ENCODE data around the gene CFC1B. TPM values are rescaled to one million over a fixed set of nuclear protein-coding genes. Genes with fewer than 3 reads are reported as not detected.
"Not testable (repeated sequence)": the region's sequence is repeated elsewhere in the genome, so short reads cannot be mapped to it uniquely, and the experiment has no call there.

Gene CFC1B
- total RNA-seq, 2 donors from 2014 or later: not detected

GRCh38 chr2:130522390-130522789 lies 1.4 kb downstream of the CFC1B start:
- not testable (repeated sequence) for H3K9ac ChIP-seq (ENCODE audit: extremely low read depth, low read length, poor library complexity, severe bottlenecking); H3K4me1 Mint-ChIP-seq; H3K4me3 Mint-ChIP-seq; H3K36me3 Mint-ChIP-seq (ENCODE audit: low read depth); H3K27me3 Mint-ChIP-seq (ENCODE audit: insufficient read depth); H3K4me1 ChIP-seq (ENCODE audit: control insufficient read depth, insufficient read depth, low read length); H3K9me3 ChIP-seq (ENCODE audit: control insufficient read depth, low read length); H3K9me3 Mint-ChIP-seq; H3K27me3 ChIP-seq (ENCODE audit: control insufficient read depth, insufficient read depth, low read length, poor library complexity, severe bottlenecking); DNase-seq; H3K4me3 ChIP-seq (ENCODE audit: low read length); H3K27ac Mint-ChIP-seq; H3K36me3 ChIP-seq (ENCODE audit: control insufficient read depth, insufficient read depth, low read length); H3K27ac ChIP-seq (ENCODE audit: low read depth, low read length)
- WGBS, 2 experiments (ENCODE audit: insufficient coverage in 1 of 2, insufficient read length in 1 of 2): no CpG with 5 or more reads among the region's 23 CpGs

- not testable (repeated sequence) for H3K36me3 Mint-ChIP-seq (ENCODE audit: low read depth); DNase-seq; H3K4me3 Mint-ChIP-seq; H3K36me3 ChIP-seq (ENCODE audit: control insufficient read depth, insufficient read depth, low read length); H3K9me3 ChIP-seq (ENCODE audit: control insufficient read depth, low read length); H3K4me1 ChIP-seq (ENCODE audit: control insufficient read depth, insufficient read depth, low read length); H3K4me3 ChIP-seq (ENCODE audit: low read length); H3K27ac ChIP-seq (ENCODE audit: low read depth, low read length); H3K27ac Mint-ChIP-seq; H3K27me3 ChIP-seq (ENCODE audit: control insufficient read depth, insufficient read depth, low read length, poor library complexity, severe bottlenecking); H3K9ac ChIP-seq (ENCODE audit: extremely low read depth, low read length, poor library complexity, severe bottlenecking); H3K9me3 Mint-ChIP-seq; H3K4me1 Mint-ChIP-seq; H3K27me3 Mint-ChIP-seq (ENCODE audit: insufficient read depth)
- no CpG with 5 or more reads among the region's 40 CpGs for WGBS, 2 experiments (ENCODE audit: insufficient coverage in 1 of 2, insufficient read length in 1 of 2)
These were observed 6.4 kb downstream of the CFC1B start for GRCh38 chr2:130527365-130527967.

- H3K36me3 ChIP-seq (ENCODE audit: control insufficient read depth, insufficient read depth, low read length); DNase-seq; H3K9me3 ChIP-seq (ENCODE audit: control insufficient read depth, low read length); H3K36me3 Mint-ChIP-seq (ENCODE audit: low read depth); H3K4me1 ChIP-seq (ENCODE audit: control insufficient read depth, insufficient read depth, low read length); H3K4me3 Mint-ChIP-seq; H3K9me3 Mint-ChIP-seq; H3K27me3 ChIP-seq (ENCODE audit: control insufficient read depth, insufficient read depth, low read length, poor library complexity, severe bottlenecking); H3K9ac ChIP-seq (ENCODE audit: extremely low read depth, low read length, poor library complexity, severe bottlenecking); H3K4me3 ChIP-seq (ENCODE audit: low read length); H3K27ac Mint-ChIP-seq; H3K4me1 Mint-ChIP-seq; H3K27ac ChIP-seq (ENCODE audit: low read depth, low read length); H3K27me3 Mint-ChIP-seq (ENCODE audit: insufficient read depth): not testable (repeated sequence)
- WGBS, 2 experiments (ENCODE audit: insufficient coverage in 1 of 2, insufficient read length in 1 of 2): no CpG with 5 or more reads among the region's 6 CpGs
These were observed 8.5 kb downstream of the CFC1B start for GRCh38 chr2:130529545-130529944.

DNA sequence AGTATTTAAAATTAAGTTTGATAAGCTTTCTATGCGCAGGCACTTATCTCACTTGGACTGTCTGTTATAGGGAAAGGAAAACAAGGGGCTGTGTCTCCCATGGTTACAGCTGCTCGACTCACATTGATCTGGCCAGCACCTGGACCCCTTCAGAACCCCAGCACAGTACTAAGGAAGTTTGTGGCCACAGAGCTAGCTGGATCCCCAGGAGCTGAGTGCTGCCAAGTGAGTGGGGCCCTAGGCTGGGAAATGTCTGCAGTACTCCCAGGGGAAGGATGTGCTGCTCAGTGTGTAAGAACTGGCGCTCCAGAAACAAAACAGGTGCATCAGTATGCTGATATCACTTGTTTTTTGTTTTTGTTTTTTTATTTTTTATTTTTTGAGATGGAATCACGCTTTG lies 9.2 kb downstream of the CFC1B start:
- H3K4me1 ChIP-seq (ENCODE audit: control insufficient read depth, insufficient read depth, low read length); H3K4me3 ChIP-seq (ENCODE audit: low read length); H3K27ac Mint-ChIP-seq; H3K36me3 ChIP-seq (ENCODE audit: control insufficient read depth, insufficient read depth, low read length); H3K4me1 Mint-ChIP-seq; H3K4me3 Mint-ChIP-seq; H3K9me3 Mint-ChIP-seq; H3K27ac ChIP-seq (ENCODE audit: low read depth, low read length); DNase-seq; H3K9me3 ChIP-seq (ENCODE audit: control insufficient read depth, low read length); H3K36me3 Mint-ChIP-seq (ENCODE audit: low read depth); H3K27me3 Mint-ChIP-seq (ENCODE audit: insufficient read depth); H3K9ac ChIP-seq (ENCODE audit: extremely low read depth, low read length, poor library complexity, severe bottlenecking); H3K27me3 ChIP-seq (ENCODE audit: control insufficient read depth, insufficient read depth, low read length, poor library complexity, severe bottlenecking): not testable (repeated sequence)
- WGBS, 2 experiments (ENCODE audit: insufficient coverage in 1 of 2, insufficient read length in 1 of 2): no CpG with 5 or more reads among the region's 4 CpGs

DNA sequence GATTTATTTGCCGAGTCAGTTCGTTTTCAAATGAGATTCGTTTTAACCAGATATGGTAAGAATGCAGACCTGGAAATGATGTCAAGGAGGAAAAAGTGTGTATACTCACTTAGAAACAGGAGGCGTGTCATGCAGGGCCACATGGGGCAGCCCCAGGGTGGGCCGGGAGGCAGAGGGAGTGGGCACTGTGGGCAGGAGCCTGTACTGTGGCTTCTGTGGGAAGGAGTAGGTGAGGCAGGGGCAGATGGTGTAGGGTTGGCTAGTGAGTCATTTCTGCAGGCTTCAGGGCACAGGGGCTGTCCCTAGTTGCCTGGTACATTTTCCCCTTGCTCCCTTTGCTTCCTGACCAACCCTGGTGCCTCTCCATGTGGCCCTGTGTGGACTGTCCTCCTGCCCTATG lies 10.2 kb downstream of the CFC1B start:
- no CpG with 5 or more reads among the region's 5 CpGs for WGBS, 2 experiments (ENCODE audit: insufficient coverage in 1 of 2, insufficient read length in 1 of 2)
- H3K27me3 Mint-ChIP-seq (ENCODE audit: insufficient read depth); H3K36me3 Mint-ChIP-seq (ENCODE audit: low read depth); H3K4me3 ChIP-seq (ENCODE audit: low read length); DNase-seq; H3K27ac ChIP-seq (ENCODE audit: low read depth, low read length); H3K9me3 Mint-ChIP-seq; H3K4me1 ChIP-seq (ENCODE audit: control insufficient read depth, insufficient read depth, low read length); H3K27me3 ChIP-seq (ENCODE audit: control insufficient read depth, insufficient read depth, low read length, poor library complexity, severe bottlenecking); H3K4me3 Mint-ChIP-seq; H3K27ac Mint-ChIP-seq; H3K4me1 Mint-ChIP-seq; H3K9me3 ChIP-seq (ENCODE audit: control insufficient read depth, low read length); H3K9ac ChIP-seq (ENCODE audit: extremely low read depth, low read length, poor library complexity, severe bottlenecking); H3K36me3 ChIP-seq (ENCODE audit: control insufficient read depth, insufficient read depth, low read length): not testable (repeated sequence)

DNA sequence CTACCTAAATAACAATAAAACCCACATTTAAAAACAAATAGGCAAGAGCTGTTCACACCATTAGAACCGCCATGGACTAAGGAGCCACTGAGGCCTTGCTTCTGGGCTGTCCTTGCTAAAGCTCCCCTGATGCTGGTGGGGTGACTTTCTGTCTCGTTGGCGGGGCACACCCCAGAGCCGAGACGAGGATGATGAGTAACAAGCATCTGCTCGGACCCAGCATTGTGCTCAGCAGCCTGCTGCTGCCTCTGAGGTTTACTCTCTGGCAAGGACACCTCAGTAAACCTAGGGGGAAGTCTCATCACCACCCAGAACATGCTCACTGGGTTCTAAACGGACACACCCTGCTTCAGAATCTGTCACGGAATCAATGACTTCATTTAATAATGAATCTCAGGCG lies 10.7 kb downstream of the CFC1B start:
- not testable (repeated sequence) for H3K4me3 Mint-ChIP-seq; H3K27me3 ChIP-seq (ENCODE audit: control insufficient read depth, insufficient read depth, low read length, poor library complexity, severe bottlenecking); H3K4me3 ChIP-seq (ENCODE audit: low read length); H3K4me1 ChIP-seq (ENCODE audit: control insufficient read depth, insufficient read depth, low read length); DNase-seq; H3K27ac Mint-ChIP-seq; H3K27me3 Mint-ChIP-seq (ENCODE audit: insufficient read depth); H3K36me3 Mint-ChIP-seq (ENCODE audit: low read depth); H3K9ac ChIP-seq (ENCODE audit: extremely low read depth, low read length, poor library complexity, severe bottlenecking); H3K36me3 ChIP-seq (ENCODE audit: control insufficient read depth, insufficient read depth, low read length); H3K27ac ChIP-seq (ENCODE audit: low read depth, low read length); H3K9me3 ChIP-seq (ENCODE audit: control insufficient read depth, low read length); H3K4me1 Mint-ChIP-seq; H3K9me3 Mint-ChIP-seq
- WGBS, 2 experiments (ENCODE audit: insufficient coverage in 1 of 2, insufficient read length in 1 of 2): no CpG with 5 or more reads among the region's 9 CpGs

DNA sequence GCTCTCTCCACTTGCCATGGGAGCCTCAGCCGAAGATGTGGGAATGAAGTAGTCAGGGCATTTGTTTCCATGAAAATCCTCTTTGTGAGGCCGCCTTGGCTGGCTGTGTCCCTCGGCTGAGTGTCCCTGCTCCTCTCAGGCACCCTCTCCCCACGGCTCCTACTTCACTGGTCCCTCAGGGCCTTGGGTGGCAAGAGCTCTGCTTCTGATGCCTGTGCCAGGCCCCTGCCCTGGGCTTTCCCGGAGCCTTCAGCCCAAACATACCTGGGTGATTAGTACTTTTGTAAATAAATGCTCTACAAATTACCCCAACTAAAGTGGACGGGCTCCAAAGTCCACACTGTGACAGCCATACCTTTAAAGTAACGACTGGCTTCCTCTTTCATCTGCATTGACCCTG lies 15.6 kb downstream of the CFC1B start:
- not testable (repeated sequence) for DNase-seq; H3K36me3 Mint-ChIP-seq (ENCODE audit: low read depth); H3K9ac ChIP-seq (ENCODE audit: extremely low read depth, low read length, poor library complexity, severe bottlenecking); H3K4me1 ChIP-seq (ENCODE audit: control insufficient read depth, insufficient read depth, low read length); H3K27me3 ChIP-seq (ENCODE audit: control insufficient read depth, insufficient read depth, low read length, poor library complexity, severe bottlenecking); H3K27me3 Mint-ChIP-seq (ENCODE audit: insufficient read depth); H3K27ac Mint-ChIP-seq; H3K4me1 Mint-ChIP-seq; H3K4me3 ChIP-seq (ENCODE audit: low read length); H3K9me3 Mint-ChIP-seq; H3K4me3 Mint-ChIP-seq; H3K9me3 ChIP-seq (ENCODE audit: control insufficient read depth, low read length); H3K36me3 ChIP-seq (ENCODE audit: control insufficient read depth, insufficient read depth, low read length); H3K27ac ChIP-seq (ENCODE audit: low read depth, low read length)
- no CpG with 5 or more reads among the region's 7 CpGs for WGBS, 2 experiments (ENCODE audit: insufficient coverage in 1 of 2, insufficient read length in 1 of 2)

Measured in endodermal cell (in vitro differentiated cells).